NCI-H510A treated with DMSO at 0.1 percent for 48 hours (cell line): ENCODE data around the gene ABCG8.
"Not testable (repeated sequence)": the region's sequence is repeated elsewhere in the genome, so short reads cannot be mapped to it uniquely, and the experiment has no call there.

Experiments
- DNase-seq: peaks from one replicate; lab custom pipeline; 2025; lab: John Stamatoyannopoulos, UW

Gene ABCG8

GRCh38 chr2:43874776-43875451 lies 36.1 kb downstream of the ABCG8 start:
- no peak for DNase-seq

DNA sequence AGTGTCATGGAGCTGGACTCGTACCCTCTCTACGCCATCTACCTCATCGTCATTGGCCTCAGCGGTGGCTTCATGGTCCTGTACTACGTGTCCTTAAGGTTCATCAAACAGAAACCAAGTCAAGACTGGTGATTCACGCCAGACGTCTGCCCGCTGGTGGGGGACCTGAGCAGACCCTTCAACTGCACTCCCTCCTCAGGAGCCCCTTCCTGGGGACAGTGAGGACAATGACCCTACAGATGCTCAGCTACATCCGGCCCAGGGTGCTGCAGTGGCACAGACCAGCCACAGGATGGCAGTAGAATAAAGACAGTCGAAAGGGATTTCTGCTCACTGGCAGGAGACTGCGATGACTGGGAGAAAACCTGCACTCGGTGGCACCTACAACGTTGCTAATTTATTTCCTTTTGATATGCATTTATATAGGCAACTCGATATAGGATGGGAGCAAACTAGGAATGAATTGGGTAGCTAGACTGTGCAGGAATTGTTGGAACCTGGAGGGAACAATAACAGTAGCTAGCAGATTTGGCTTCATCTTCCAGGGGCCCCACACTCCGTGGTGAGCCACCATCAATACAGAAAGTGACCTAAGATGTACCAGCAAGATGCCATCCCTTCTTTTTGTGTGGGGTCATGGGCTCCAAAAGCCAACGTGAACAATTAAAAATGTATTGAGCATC lies 39.2 kb downstream of the ABCG8 start:
- DNase-seq, result peak; percentile 72

- no peak for DNase-seq
Measured at GRCh38 chr2:43879261-43879660, 40.5 kb downstream of the ABCG8 start.

DNA sequence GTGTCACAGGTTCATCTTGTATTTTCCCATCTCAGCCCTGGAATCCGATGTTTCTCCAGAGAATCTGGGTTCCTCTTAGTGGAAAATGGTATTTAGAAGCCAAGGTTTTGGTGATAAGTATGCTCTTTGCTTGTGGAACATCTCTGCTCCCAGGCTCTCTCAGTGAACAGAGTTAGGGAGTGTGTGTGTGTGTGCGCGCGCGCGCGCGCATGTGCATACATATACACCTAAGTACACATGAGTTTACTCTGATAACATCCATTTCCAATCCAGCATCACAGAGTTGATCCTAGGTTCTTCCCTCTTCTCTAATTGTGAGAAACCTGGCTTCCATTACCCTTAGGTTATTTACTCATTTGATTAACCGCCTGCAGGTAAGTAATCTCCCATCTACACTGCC lies 41.7 kb downstream of the ABCG8 start:
- no peak for DNase-seq

GRCh38 chr2:43880952-43881351 lies 42.2 kb downstream of the ABCG8 start:
- DNase-seq, result no peak

- DNase-seq, result no peak
Measured at GRCh38 chr2:43882312-43882711, 43.5 kb downstream of the ABCG8 start.

DNA sequence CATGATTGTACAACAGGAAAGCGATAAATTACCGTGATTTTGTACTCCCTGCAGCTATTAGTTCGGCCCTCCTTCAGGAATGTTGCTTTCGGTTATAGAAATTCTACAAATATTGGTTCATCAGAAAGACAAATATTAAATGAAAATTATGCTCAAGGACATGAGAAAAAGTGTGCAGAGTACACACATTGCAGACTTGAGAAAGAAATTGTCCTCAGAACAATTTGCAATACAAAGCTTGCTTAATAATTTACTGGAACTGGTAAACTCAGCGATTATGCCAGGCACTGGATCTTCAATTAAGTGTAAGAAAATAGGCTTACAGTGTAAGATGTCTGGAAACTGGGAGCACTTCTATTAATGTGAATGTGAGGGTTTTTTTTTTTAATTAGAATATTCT lies 45.9 kb downstream of the ABCG8 start:
- no peak for DNase-seq

- no peak for DNase-seq
Measured at GRCh38 chr2:43885132-43885632, 46.4 kb downstream of the ABCG8 start.

- no peak for DNase-seq
Measured at GRCh38 chr2:43887176-43887575, 48.4 kb downstream of the ABCG8 start.

DNA sequence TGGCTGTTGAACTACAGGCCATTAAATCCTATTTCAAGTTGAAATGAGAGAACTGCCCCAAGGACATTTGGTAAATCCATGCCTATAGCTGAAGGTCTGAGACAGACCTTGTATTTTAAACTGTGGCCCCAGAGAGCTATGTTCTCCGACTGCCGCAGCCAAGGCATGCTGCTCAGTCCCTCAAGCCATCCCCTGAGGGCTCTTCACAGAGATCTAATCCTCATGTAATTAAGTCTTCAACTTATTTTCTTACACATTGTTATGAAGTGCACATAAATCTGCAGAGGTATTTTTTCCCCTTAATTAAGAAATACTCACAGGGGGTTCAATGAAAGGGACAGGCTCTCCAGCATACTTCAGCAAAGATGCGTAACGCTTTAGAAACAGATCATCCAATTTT lies 50.6 kb downstream of the ABCG8 start:
- DNase-seq, result no peak

DNA sequence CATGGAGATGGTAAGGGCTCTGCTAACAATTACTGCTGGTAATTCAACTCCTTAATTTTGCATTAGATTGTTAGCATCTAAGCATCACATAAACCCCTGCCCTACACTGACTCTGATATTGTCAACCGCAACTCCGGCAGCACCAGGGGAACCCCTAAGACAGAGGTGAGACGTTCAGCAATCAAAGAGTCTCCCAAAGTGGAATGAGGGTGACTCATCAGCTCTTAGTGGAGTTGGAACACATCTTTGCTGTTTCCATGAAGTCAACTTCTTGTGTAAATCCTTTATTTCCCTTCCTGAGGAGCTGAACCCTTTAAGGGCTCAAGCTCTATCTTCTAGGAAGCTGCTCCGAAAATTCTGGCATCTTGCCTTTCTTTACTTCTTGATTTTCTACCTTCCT lies 52.1 kb downstream of the ABCG8 start:
- DNase-seq, result no peak

DNA sequence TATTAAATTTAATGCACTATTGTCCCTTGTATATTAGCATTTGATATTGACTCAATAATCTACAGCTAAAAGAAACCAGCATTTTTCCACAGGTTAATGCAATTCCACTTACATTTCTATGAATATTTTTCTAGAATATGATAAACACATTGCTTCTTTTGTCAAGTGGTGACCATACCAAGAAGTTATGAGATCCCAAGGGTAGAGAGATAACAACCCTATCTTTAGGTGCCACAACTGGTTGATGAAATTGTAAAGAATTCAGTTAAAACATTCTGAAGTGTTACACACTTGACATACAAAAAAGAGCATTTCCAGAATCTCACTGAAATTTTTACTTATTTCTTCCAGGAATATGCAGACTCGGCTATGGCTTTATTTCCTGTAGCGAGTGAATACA lies 56.0 kb downstream of the ABCG8 start:
- no peak for DNase-seq

DNA sequence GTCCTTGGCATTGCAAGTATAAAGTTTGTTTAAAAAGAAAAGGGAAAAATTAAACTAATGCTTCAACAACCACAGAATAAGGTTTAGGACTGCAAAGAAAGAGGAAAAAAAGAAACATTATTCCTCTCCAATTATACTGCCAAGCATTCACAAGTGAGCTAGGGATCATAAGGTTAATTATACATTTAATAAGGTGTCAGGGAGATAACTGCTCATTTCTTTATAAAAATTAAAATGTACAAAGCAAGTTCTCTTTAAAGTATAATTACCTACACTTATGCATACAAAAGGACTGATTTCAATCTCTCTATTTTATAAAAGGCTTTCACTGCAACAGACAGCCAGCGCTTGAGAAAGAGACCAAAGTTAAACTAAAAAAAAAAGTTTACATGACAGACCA lies 58.1 kb downstream of the ABCG8 start:
- no peak for DNase-seq

DNA sequence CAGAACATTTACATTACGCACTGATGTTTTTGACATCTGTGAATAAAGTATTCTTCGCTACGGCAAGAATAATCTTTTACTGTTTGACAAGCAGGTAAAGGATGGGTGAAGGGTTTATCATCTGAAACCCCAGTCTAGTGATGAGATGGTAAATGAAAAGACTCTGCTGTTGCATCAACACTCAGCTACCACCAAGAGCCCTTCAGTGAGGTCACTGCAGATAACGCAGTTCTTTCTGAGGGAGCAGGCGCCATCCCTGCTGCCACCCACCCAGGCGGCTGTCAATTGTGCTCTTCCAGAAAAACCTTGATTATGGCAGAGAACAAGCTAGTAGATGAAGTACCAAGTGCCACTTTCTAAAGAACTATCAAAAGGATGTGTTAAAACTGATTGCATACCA lies 58.7 kb downstream of the ABCG8 start:
- peak; percentile 6 for DNase-seq

- DNase-seq, result peak; percentile 71
Measured at GRCh38 chr2:43898134-43898837, 59.5 kb downstream of the ABCG8 start.

DNA sequence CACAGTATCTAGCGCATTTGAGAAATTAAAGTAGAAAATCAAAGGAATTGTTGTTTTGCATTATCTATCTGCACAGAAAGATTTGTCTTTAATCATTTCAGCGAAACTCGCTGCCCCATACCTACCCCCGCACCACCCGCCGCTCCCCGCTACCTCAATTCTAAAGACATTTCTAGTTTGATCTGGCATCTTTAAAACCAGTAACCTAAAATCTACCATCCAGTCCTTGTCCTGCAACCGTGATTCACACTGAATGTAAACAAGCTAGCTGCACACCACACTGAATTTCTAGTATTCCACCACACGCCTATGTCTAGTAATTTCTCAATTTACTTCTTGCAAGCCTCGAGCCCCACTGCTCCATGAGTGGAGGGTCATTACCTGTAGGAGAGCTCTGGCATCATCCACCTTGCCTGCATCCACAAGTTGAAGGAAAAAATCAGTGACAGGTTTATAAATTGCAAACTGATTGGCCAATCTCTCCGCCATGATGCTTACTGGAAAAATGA lies 60.1 kb downstream of the ABCG8 start:
- no peak for DNase-seq

DNA sequence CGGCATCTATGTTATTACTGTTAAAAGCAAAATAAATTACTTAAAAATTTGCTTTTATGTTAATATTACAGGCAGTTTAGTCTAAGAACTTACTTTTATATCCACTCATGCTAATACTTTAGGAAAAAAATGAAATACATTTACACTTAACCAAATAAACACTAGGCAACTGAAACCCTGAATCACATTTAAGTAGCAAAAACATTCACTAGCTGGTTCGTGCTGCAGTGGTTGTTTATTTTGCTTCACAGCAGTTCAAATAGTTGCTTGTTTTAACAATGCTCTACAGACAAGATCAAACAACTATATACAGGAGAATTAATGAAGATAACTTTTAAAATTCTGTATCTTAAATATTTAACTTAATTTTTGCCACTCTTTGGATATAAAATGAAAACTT lies 60.8 kb downstream of the ABCG8 start:
- DNase-seq, result no peak

DNA sequence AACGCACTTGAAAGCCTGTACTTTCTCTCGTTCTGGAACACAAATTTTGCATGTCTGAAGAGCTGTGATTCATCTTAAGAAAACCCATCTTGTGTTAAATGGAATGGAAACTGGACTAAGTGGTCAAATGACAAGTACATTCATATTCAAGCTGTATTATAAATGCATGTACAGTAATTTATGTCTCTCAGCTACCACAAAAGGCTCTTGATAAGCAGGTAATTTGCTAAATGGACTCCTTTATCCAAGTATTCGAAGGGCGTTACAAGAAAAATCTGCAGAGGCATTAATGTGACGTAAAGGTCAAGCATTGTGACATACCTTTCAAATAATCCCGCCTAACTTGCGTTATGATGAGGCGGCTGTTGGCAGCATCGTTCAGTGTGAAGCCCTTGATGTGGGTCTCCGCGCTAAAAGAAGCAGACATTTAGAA lies 66.6 kb downstream of the ABCG8 start:
- no peak for DNase-seq

DNA sequence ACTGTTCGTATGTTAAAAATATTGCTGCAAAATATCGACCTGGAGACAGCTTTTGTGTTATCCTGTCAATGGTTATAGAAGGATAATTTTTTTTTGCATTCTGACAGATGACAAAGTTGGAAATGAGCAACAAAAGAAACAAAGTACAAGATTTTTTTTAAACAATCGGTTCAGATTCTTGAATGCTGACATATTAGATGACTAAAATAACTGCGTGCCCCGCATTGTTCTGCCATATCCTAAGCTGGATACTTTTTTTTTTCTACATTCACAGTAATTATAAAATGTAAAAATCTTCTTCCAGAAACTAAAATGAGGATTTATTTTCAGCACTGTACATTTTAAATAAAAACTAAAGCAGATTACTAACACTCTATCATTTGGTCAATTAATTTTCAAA lies 67.1 kb downstream of the ABCG8 start:
- no peak for DNase-seq

GRCh38 chr2:43906448-43907109 lies 67.8 kb downstream of the ABCG8 start:
- no peak for DNase-seq

GRCh38 chr2:43911136-43911790 lies 72.5 kb downstream of the ABCG8 start:
- not testable (repeated sequence) for DNase-seq

GRCh38 chr2:43924463-43924862 lies 85.7 kb downstream of the ABCG8 start:
- no peak for DNase-seq
